GM19395 (cell line): ENCODE measurements around the gene TMEM163.
"Not testable (repeated sequence)": the region's sequence is repeated elsewhere in the genome, so short reads cannot be mapped to it uniquely, and the experiment has no call there.

Source experiments
- ATAC-seq: cut with Tn5 transposase; IDR thresholded peaks from one replicate; pipeline ENCODE4 v1.9.1; 2021; ENCODE audit warnings: mild to moderate bottlenecking, moderate library complexity; ENCODE audit not compliant: unreplicated experiment

The TMEM163 gene

DNA sequence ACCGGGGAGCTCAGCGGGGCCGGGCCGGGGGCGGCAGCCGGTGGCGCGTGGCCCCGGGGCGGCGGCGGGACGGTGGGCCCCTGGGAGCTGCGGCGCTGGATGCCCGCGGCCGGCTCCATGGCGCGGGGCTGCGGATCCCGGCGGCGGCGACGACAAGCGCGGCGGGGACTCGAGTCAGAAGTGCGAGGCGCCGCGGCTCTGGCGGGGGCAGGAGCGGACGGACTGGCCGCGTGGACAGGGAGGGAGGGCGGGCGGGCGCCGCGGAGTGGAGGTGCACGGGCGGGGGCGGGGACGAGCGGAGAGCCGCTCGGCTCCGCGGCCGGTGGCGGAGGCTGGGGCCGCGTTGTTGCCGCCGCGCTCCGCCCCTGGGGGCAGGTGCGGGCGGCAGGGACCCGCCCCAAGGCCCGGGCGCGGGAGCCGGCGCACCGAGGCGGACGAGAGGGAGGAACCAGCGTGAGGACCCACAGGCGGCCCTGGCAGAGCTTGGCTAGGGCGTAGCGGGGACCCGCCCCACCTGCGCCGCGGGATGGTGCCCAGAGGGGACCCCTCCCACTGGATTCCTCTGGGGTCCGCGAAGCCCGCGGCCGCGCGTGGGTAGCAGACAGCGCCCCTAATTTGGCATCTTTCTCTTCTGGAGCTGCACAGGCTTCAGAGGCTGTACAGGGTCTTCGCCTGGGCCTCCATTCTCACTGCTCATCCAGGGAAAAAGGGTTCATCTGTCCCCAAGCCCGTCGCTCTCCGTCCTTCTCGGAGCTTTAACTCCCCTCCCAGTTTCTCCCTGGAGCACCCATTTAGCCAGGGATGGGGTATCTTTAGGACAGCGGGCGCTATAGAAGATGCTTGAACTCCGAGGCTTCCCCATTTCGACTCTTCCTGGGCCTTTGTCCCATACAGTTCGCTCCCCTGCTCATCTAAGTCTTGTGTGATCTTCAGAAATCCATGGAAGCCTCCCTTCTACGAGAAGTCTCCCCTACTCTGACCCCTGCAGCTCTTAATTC is at the start of gene TMEM163:
Gene TMEM163, minus strand, starts transcription at position 184 of the 998 bp plus-strand sequence.
- peak; percentile 53 for ATAC-seq

- no peak for ATAC-seq
These were observed 47.8 kb upstream of the TMEM163 start for GRCh38 chr2:134766583-134766982.

DNA sequence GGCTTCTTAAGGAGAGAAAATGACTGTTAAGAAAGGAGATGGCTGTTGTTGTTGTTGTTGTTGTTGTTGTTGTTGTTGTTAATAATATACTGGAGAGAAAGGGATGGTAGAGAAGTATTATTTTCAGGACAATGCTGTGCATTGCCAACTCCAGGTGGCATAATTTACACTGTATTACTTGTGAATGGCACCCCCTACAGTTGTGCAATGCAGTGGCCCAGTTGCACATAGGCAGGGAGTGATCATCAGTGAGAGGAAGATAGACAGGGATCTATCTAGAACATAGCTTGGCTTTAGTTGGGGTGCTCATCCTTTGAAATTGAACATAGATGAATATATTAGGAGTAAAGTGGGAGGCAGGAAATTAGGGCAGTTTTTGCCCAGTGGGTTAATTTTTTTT is 47.2 kb upstream of the TMEM163 start:
- no peak for ATAC-seq

- ATAC-seq: no peak
These were observed 45.4 kb upstream of the TMEM163 start for GRCh38 chr2:134764164-134764563.

- no peak for ATAC-seq
These were observed 44.4 kb upstream of the TMEM163 start for GRCh38 chr2:134763164-134763710.

- no peak for ATAC-seq
These were observed 43.7 kb upstream of the TMEM163 start for GRCh38 chr2:134762508-134762907.

DNA sequence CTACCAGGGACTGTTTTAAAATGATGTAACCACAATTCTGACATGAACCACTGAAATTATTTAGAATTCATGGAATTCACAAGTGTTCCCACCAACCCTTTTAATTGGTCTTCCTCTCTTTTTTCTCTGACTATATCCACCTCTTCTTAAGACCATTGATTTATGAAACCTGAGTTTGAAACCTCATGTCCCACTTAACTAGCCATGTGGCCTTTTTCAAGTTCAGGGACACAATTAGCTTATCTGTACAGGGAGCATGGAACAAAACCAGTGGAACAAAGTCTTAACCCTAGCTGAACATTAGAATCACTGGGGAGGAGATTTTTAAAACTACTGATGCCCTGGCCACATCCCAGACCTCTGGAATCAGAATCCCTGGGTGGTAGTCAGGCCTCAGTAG is 41.6 kb upstream of the TMEM163 start:
- no peak for ATAC-seq

- peak; percentile 98 for ATAC-seq
These were observed 39.8 kb upstream of the TMEM163 start for GRCh38 chr2:134758633-134759032.

- ATAC-seq: not testable (repeated sequence)
These were observed 33.2 kb upstream of the TMEM163 start for GRCh38 chr2:134751981-134752380.

- ATAC-seq: no peak
These were observed 26.7 kb upstream of the TMEM163 start for GRCh38 chr2:134745546-134745945.

- ATAC-seq: peak; percentile 46
These were observed 26.2 kb upstream of the TMEM163 start for GRCh38 chr2:134745023-134745422.

GRCh38 chr2:134739879-134740301 is 21.1 kb upstream of the TMEM163 start:
- peak; percentile 94 for ATAC-seq

GRCh38 chr2:134739236-134739878 is 20.6 kb upstream of the TMEM163 start:
- ATAC-seq: no peak

GRCh38 chr2:134738141-134738870 is 19.5 kb upstream of the TMEM163 start:
- ATAC-seq: no peak

DNA sequence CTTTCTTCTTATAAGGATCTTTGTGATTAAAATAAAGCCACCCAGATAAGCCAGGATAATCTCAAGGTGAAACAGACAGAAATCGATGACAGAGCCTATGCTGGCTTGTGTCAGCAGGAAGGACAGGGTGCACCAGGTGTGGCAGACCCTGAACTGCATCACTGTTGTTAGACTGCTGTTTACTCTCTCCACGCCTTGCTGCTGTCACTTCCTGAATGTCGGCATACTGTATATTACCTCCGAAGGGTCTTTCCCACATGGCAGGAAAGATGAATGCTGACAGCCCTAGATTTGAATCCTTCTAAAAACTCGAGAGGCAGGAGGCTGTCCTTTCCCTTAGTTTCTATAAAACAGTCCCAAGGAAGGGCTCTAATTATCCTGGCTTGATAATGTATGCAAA is 18.9 kb upstream of the TMEM163 start:
- no peak for ATAC-seq

DNA sequence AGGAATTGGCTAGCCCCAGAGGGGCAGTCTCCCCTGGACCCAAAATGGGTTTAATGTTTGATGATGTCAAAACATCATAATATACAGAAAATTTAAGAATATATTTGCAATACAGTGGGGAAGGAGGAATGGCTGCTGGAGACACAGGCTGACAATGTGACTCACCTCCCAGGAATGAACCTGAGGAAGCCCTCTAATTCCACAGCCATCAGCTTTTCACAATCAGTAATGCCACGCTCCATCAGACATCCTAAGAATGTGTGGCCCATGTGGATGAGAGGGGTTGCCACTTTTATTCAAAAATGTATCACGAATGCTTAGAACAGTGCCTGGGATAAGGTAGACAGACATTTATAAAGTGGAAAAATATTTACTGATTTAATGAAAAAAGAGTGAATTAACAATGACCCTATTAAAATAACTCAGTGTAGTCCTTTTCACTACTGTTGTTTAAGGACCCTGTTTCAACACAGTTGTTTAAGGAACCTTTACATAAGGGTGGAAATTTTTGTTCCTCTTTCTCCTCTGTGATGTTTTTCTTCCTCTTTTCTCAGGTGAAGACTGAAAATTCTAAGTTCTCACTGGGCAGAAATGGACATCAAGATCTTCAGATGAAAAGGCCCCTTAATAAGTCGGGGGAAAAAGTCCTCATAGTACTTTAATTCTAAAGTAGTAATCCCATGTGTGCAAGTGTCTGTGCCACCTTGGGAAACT is 17.5 kb upstream of the TMEM163 start:
- ATAC-seq: no peak

GRCh38 chr2:134728163-134728562 is 9.4 kb upstream of the TMEM163 start:
- no peak for ATAC-seq

DNA sequence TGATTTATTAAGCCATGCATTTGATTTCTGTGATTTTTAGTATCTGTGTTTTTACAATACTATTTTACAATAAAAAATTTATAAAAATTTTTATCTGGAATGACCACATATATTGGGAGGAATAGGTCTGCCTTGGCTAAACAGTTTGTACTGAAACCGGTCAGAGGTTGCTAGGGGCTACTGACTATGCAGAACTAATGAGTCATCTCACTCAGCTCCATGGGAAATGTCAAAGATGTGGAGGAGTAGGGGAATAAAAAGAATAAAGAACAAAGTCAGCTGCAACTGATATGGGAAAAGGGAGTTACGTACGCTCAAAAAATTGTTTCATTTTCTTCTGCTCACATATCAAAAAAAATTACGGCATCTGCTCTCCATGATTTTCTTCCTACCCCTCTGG is 8.6 kb upstream of the TMEM163 start:
- no peak for ATAC-seq

- no peak for ATAC-seq
These were observed 7.8 kb upstream of the TMEM163 start for GRCh38 chr2:134726645-134727044.

DNA sequence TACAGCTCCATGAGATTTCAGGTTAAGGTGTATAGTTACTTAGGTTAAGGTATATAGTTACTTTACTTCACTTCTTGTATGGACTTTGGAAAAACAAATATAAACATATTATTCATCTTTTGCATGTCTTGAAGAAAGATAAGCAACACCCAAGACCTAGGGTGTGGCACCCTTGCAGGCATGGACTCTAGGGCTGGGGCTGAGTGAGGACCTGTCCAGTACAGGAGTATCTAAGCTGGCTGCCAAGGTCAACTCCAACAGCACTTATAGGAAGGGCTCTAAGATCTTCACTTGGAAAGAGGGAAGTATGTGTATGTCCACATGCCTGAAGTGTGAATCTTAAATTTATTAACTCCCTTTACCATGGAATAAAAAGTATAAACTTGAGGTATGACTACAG is 7.1 kb upstream of the TMEM163 start:
- no peak for ATAC-seq
